ENCODE results near the gene SERPINA1.

The SERPINA1 gene

DNA sequence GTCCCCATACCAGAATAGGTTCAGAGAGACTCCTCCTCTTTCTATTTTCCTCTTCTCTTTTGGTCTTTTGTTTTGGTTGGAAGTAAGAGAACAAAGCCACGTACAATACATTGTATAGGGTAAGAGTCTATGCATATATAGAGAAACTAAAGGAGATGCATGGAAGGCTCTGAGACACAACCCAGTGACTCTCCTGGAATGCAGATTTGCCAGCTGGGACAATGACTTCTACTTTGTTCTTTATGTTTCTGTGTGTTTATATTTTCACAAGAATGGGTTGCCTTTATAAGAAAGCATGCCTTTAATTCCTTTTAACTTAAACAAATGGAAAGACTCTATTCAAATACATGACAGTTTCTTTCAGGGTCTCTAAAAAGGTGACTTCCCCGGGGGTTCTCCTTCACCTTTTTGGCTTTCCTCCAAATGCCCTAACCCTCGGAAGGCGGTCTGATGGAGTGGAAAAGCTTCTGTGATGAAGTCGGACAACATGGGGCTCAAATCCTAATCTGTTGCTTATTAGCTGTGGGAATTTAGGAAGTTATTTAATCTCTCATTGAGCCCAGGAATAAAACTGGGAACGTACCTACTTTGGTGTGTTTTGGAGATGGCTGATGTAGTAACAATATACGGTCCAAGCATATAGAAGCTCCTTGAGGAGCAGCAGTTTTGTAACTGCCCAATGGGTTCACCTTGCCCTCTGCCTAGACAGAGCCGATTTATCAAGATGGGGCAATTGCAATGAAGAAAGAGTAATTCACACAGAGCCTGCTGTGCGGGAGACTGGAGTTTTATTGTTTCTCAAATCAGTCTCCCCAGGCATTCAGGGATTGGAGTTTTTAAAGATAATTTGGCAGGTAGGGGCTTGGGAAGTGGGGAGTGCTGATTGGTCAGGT lies 9.1 kb upstream of the SERPINA1 start:
- no peak for DNase-seq (ENCODE audit: low spot score)

DNA sequence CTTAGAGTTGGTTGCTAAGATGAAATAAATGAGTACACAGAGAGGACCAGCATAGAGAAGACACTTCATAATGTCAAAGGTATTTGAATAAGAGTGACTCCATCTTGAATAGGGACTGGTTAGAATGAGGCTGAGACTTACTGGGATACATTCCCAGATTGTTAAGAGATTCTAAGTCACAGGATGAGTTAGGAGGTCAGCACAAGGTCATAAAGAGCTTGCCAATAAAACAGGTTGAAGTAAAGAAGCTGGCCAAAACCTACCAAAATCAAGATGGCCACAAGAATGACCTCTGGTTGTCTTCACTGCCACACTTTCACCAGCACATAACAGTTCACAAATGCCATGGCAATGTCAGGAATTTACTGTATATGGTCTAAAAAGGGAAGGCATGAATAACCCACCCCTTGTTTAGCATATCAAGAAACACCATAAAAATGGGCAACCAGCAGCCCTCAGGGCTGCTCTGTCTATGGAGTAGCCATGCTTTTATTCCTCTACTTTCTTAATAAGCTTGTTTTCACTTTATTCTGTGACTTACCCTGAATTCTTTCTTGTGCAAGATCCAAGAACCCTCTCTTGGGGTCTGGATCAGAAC lies 8.3 kb upstream of the SERPINA1 start:
- no peak for DNase-seq (ENCODE audit: low spot score)

DNA sequence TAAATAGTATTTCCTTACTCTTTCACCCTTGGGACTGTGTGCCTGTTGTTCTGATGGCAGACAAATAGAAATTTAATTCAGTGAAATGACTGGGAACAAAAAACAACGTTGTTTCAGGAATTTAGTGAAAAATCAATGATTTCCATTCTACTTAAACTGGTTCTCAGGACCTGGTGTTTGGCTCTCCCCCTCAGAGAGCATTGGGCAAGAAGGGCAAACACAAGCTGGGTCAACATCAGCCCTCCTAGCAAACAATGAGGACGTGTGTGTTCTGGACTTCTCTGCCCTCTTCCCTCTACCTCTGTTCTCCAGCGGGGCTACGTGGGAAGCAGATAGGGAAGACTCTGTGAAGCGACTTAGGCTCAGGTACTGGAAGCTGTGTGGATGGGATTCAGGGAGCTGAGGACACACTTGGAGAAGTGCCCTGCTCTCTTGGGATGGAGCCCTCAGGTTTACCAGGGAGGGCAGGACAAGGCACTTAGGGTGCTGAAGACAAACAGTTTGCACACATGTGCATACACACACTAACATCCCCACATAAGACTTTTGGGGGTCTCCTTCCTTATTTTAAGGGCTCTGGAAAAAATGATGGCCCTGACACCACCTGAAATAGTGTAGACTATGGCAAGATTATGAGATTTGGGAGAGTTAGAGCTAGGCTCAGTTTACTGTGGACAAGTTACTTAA lies 7.6 kb upstream of the SERPINA1 start:
- DNase-seq (ENCODE audit: low spot score), result no peak

DNA sequence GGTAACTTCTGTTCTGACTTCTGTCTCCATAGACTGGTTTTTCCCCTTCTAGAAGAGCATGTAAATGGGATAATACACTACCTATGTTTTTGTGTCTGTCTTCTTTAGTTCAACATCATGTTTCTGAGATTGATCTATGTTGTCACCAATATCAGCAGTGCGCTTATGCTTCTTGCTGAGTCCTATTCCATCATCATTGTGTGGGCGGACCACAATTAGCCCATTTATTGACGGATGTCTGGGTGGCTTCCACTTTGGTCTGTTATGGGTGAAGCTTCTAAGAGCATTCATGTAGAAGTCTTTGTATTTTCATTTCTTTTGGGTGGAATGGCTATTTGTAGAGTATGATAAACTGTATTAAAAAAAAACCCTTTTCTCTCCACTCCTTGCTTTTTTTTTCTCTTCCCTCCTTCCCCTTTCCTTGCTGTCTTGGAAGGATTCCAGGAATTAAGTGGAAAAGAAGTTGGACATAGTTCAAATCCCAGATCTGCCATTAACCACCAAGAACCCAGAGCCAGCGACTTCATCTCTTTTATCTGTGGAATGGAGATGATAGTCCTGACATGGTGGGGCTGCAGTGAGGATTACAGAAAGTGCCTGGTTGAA lies 7.0 kb upstream of the SERPINA1 start:
- DNase-seq (ENCODE audit: low spot score), result no peak

DNA sequence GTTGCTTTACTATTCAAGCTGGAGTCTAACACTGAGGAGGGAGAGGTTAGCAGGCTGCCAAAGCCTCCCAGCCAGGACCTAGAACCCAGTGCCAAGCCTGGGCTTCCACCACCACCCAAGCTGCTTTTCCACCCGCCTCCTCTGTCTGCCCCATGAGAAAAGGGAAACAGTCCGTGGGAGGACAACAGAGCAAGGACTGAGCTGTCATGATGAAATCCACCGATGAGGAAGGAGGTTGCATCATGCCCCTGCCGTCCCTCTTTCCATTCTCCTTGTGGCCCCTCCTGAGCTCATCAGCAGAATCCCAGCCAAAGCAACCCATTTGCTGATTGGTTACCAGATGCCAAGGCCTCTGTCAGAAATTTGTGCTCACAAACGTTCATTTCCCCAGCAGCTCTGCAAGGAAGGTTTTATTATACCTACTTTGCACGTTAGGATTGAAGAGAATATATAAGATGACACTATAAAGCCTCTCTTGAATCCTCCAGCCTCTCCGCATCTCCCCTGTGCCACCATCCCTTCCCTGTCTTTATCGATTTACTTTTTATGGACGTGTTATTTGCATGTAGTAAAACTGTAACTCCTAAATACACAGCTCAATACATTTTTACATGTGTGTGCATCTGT lies 6.3 kb upstream of the SERPINA1 start:
- DNase-seq (ENCODE audit: low spot score), result peak; percentile 77

DNA sequence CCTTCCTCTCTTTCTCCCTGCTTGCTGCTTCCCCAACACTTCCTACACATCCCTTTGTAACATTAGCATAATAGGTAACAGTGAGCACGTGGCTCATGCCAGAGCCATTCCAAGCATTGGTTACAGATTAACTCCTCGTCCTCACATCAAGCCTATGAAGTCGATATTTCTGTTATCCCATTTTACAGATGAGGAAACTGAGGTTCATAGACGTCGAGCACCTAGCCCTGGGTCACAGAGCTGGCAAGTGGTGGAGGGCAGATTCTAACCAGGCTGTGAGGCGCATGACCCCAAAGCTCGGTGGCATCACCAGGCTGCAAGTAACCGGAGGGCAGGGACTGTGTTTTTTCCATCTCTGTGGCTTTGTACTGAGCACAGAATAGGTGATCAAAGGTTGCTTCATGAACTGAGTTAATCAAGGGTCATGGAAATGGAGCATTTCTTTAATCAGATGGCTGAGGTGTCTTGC lies 5.7 kb upstream of the SERPINA1 start:
- no peak for DNase-seq (ENCODE audit: low spot score)

DNA sequence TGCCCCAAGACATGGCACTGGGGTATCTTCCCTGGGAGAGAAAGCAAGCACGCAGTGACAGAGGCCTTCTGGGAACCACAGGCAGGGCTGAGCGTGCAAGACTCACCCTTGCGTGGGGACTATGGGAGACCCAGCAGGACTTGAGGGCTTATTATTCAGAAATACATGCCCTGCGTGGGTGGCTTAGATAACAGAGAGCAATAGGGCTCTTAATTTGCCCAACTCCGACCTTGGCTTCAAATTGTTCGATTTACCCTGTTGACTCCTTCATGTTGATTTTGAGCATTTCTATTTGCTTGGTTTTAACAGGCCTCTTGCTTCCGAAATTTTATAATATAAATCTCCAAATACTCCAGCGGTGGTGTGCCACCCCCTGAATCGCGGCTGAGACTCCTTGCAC lies 5.1 kb upstream of the SERPINA1 start:
- no peak for DNase-seq (ENCODE audit: low spot score)

DNA sequence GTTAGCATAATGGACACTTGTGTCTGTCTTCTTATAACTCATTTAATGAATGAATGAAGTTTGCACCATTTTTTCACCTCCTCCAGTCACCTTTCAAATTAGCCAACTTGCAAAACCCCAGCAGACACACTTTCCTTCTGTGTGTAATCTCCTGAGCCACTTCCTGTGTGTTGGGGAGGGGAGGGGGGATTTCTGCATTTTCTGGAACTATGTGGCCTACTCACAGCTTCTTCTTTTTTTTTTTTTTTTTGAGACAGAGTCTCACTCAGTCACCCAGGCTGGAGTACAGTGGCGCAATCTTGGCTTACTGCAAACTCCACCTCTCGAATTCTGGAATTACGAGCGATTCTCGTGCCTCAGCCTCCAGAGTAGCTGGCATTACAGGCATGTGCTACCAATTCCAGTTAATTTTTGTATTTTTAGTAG lies 4.1 kb upstream of the SERPINA1 start:
- DNase-seq (ENCODE audit: low spot score), result peak; percentile 64

DNA sequence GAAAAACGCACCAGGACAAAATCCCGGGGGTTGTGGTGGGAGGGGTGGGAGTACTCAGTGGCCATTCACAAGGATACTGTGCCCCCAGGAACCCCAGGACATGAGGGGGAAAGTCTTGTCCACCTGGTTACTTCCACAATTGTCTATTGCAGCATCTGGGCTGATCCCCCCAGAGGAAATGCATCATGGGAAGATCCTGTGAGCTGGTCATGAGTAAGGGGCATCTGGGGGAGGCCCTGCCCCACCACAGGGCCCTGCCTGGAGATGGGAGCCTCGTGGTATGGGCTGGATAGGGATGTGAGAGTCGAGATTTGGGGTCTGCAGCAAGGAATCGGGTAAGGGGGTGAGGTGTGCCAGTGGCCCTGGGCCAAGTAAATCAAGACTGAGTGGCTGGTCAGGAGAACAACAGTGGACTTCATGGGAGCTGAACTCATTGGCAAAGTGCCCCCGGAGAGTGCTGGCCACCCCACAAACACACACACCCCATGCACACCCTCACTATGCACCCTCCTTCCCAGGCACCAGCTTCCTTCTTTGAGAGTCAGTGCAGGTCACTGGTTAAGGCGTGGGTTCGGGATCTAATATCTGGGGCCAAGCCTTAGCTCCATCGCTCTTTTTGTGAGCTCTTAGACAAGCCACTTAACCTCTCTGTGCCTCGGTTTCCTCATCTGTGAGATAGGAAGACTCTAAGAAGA lies 3.0 kb upstream of the SERPINA1 start:
- DNase-seq (ENCODE audit: low spot score), result no peak

DNA sequence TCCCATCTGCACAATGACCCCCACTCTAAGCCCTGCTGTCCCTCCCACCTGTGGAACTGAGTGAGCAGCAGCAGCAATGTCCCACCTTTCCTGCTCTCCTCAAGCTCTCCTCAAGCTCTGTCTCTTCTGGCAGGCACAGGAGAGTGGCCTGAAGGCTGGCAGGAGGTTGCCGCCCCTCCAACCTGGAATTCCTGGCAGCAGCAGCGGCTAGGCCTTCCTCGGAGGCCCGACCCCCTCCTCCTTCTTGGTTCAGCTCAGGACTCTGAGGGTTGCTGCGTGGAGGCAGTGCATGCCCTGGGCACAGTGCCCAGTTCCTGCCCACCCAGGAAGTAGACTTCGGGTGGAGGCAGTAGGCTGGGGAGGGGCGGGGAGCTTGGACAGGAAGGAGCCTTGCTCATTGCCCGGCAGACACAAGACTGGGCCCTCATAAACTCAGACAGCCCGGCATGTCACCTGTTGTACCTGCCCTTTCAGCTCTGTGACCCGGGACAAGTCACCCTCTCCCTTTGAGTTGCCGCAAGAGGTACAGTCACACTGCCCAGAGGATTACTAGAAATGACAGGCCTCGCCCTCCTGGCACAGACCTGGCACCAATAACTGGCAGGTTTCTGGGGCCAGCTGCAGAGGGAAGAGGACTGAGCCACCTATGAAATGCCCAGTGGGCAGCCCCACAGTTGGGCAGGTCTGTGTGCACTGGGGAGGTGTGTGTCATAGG lies 2.1 kb upstream of the SERPINA1 start:
- no peak for DNase-seq (ENCODE audit: low spot score)

DNA sequence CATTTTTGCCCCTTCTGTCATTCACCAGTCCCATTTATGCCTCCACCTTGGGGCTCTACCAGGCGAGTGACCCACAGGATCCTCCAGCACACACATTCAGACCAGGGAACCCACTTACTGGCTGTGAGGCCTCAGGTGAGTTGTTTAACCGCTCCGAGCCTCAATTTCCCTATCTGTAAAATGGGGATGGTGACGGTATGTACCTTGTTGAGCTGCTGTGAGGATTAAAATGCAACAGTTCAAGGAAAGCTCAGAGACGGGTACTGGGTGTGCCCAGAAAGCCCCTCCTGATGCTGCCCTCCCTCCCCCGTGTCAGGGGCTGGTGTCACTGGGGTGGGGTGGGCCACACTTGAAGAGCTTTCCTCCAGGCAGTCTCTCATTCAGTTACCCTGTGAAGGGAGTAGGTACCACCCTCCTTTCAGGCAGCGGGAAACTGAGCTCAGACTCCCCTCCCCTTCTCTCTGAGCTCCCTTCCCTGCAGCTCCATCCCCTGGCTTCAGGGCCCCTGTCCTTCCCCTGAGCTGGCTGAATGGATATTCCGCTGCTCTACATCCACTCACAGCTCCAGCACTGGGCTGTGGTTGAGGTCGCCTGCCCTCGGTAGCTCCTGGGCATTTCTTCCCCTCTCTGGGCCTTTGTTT lies 1.4 kb upstream of the SERPINA1 start:
- DNase-seq (ENCODE audit: low spot score), result no peak

DNA sequence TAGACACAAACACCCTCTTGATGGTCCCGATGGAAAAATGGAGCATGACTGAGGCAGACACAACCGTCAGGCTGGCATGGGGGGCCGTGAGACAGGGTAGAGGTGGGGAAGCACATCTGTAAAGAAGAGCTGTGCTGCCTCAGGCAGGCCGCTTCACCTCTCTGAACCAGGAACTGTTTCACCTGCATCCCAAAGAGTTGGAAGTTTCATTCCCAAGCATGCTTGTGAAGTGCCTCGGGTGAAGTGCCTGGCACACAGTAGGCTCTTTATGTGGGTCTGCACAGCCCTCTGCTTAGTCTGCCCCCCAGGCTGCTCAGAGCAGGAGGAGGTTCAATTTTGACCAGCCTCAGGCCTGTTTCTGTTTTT lies 685 bp upstream of the SERPINA1 start:
- no peak for DNase-seq (ENCODE audit: low spot score)

DNA sequence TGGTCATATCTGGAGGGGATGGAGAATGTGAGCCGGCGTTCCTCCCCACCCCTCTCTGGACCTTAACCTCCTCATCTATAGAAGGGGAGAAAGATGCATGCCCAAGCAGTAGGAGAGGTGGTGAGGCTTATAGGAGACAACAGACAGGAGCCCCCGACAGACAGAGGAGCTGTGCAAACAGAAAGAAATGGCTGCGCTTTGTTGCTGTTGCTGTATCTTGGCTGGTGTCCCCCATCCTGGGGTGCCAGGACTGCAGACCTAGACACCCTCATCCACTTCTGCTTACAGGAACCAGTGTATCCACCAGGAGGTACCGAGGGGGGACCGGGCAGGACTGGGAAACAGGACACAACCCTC lies 397 bp downstream of the SERPINA1 start:
- no peak for DNase-seq (ENCODE audit: low spot score)

DNA sequence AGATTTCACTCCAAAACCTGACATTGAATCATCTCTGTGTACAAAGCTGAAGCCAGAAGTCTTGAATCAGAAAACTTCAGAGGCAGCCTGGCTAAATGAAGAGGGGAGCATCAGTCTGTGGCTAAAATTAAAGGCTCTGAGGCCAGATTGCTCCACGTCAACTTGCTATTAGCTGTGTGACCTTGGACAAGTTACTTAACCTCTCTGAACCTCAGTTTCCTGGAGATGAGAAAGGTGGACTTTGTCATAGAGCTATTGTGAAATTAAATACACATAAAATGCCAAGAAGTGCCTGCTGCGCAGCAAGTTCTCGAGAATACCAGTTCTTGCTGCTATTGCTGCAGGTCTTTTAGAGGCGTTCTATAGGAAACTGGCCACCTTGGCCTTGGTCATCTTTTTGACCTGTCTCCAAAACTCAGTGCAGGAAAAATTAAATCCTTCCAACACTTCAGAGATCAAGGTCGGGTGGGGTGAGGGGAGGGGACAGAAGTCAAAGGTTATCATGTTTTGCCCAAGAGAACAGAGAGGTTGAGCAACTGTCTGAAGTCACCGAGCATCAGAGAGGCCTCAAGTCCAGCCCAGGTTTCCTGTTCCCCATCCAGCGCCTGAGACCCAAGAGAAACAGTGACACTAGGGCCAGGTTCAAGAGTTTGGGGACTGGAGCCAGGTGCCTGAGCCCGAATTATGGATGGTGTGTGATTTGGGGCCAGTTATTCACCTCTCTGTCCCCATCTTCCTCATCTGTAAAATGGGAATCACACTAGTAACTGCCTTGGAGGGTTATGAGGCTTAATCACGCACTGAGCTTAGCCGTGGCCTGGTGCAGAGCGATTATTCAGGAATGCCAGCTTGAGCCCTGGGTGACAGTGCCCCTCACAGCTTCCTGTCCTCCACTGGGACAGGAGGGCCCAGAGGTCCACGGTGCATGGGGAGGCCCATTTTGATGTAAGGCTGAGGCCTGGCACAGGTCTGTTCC lies 1.1 kb downstream of the SERPINA1 start:
- DNase-seq (ENCODE audit: low spot score), result no peak

DNA sequence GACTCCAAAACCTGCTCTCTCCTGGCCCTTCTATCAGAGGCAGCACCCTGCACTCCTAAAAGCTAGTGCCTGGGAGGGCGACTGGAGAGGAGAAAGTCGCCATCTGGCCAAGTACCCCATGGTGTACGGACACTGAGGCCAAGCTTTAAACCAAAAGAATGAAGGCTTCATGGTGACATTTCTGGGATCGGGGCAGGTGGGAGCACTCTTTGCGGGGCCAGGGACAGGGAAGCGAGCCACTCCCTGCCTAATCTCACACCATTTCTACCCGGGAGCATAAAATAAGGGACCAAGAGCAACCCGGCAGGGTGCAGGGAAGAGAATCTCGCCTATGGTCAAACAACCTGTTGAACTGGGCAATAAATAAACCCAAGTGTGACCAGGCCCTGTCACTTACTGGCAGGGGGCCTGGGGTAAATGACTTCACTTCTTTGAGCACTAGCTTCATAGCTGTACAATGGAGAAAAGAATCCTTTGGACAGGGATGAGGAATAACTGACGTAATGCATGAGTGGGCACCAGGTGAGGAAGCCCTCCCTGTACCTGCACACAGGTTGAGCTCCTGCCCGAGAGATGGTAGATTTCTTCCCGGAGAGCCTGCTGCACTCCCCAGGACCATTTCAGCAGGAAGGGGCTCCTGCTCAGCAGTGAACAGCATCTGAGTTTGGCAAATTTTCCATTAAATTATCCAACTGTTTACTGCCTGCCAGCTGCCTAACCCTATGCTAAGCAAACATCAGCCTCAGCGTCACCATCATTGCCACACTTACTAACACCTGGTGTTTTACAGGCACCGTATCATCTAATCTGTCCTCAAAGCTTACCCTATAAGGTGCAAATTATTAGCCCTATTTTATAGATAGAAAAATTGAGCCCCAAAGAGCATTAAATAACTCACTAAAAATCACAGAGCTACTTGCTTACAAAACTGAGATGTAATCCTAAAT lies 2.0 kb downstream of the SERPINA1 start:
- no peak for DNase-seq (ENCODE audit: low spot score)

DNA sequence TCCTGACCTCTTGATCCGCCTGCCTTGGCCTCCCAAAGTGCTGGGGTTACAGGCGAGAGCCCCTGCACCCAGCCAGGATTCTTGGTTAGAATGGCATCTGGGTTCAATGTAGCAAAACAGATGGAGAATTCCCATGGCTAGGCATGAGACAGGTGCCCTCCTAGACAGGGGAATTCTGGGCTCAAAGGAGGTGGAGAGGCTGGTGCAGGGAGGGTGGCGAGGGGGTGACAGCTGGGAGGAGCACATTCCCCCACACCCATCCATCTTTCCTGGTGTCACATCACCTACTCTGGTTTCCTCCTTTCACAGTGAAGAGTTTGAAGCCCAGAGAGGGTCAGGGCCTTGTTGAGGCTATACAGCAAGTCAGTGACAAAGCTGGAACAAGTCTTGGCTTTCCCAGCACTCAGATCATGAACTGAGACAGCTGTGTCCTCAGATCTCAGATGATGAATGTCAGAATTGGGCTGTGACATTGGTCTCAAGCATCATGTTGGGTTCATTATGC lies 2.8 kb downstream of the SERPINA1 start:
- DNase-seq (ENCODE audit: low spot score), result no peak

DNA sequence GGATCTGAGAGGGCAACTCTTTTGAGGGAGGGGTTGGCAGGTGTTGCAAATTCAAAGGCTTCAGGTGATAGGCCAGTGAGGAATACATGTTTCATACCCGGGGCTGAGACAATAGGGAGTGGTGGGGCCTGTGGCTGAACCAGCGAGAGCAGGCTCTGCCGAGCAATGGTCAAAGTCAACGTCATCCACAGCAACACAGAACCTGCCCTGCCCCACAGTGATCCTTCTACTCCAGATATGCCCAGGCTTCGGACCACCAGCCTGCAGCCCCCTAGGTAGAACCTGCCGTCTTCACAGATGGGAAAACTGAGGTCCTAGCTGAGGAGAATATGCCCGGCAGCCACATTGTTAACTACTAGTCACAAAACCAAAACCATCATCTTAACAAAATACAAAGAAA lies 4.1 kb downstream of the SERPINA1 start:
- DNase-seq (ENCODE audit: low spot score), result no peak

DNA sequence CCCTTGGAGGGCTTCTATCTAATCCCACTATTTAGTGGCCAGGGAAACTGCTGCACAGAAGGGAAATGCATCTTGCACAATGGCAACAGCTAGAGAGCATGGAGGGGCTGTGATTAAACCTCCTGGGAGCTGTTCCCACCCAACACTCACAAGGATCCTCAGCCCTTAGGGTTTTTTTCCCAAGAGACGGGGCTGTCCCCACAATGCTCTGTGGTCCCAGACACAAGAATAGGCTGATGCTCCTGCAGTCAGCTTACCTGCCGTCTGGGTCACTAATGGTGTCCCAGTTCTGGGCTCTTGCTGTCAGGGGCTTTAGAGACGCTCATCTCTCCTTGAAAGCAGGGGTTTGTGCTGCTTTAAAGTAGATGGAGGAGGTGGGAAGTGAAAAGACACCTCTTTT lies 4.6 kb downstream of the SERPINA1 start:
- DNase-seq (ENCODE audit: low spot score), result no peak

Measured in GM03348 (cell line).